Ramos (cell line): ENCODE measurements around the gene DNAJB2.
"Not testable (repeated sequence)": the region's sequence is repeated elsewhere in the genome, so short reads cannot be mapped to it uniquely, and the experiment has no call there.

Experiments used
- in situ Hi-C: fragments of 300-500 bp; cut with MboI; formaldehyde crosslinking; loops from one replicate; pipeline ENCODE4 v1.14.3; 2022; ENCODE audit warnings: low sequenced_read_pairs; ENCODE audit not compliant: unreplicated experiment

DNAJB2 gene

GRCh38 chr2:219296631-219297391 is 17.6 kb downstream of the DNAJB2 start:
- in situ Hi-C loops: loop anchor here (5.0 kb wide), 1 partner anchor 135 kb away; the partner anchor contains the start of gene NHEJ1

- in situ Hi-C loops: loop anchor here (5.0 kb wide), 1 partner anchor 136 kb away; the partner anchor contains the start of gene NHEJ1
Observed at GRCh38 chr2:219297766-219298456, 18.7 kb downstream of the DNAJB2 start.

- in situ Hi-C loops: loop anchor here (5.0 kb wide), 1 partner anchor 137 kb away; the partner anchor contains the start of gene NHEJ1
Observed at GRCh38 chr2:219298759-219299371, 19.7 kb downstream of the DNAJB2 start.

GRCh38 chr2:219299372-219299760 is 20.2 kb downstream of the DNAJB2 start:
- in situ Hi-C loops: loop anchor here (5.0 kb wide), 1 partner anchor 137 kb away; the partner anchor contains the start of gene NHEJ1

GRCh38 chr2:219300022-219300421 is 20.9 kb downstream of the DNAJB2 start:
- in situ Hi-C loops: no loop called here

- in situ Hi-C loops: no loop called here
Observed at GRCh38 chr2:219302412-219302968, 23.3 kb downstream of the DNAJB2 start.

- in situ Hi-C loops: no loop called here
Observed at GRCh38 chr2:219304223-219304622, 25.1 kb downstream of the DNAJB2 start.

- in situ Hi-C loops: no loop called here
Observed at GRCh38 chr2:219306047-219306446, 26.9 kb downstream of the DNAJB2 start.

GRCh38 chr2:219308142-219309101 is 29.3 kb downstream of the DNAJB2 start:
- in situ Hi-C loops: no loop called here

- in situ Hi-C loops: no loop called here
Observed at GRCh38 chr2:219309278-219309677, 30.1 kb downstream of the DNAJB2 start, which contains the start of gene PTPRN. Gene PTPRN, minus strand, starts transcription at chr2:219309401. Its CDS starts 69 bp downstream, at chr2:219309332.

- in situ Hi-C loops: not testable (repeated sequence)
Observed at GRCh38 chr2:219312683-219313263, 33.6 kb downstream of the DNAJB2 start.

- in situ Hi-C loops: no loop called here
Observed at GRCh38 chr2:219314804-219315468, 35.8 kb downstream of the DNAJB2 start.

GRCh38 chr2:219323434-219323833 is 44.3 kb downstream of the DNAJB2 start:
- in situ Hi-C loops: no loop called here

GRCh38 chr2:219325136-219325535 is 46.0 kb downstream of the DNAJB2 start:
- in situ Hi-C loops: no loop called here

GRCh38 chr2:219325657-219326315 is 46.6 kb downstream of the DNAJB2 start:
- in situ Hi-C loops: no loop called here

GRCh38 chr2:219327719-219328118 is 48.6 kb downstream of the DNAJB2 start:
- in situ Hi-C loops: no loop called here

- in situ Hi-C loops: no loop called here
Observed at GRCh38 chr2:219331560-219332213, 52.5 kb downstream of the DNAJB2 start.

- in situ Hi-C loops: no loop called here
Observed at GRCh38 chr2:219332542-219332941, 53.4 kb downstream of the DNAJB2 start, which contains the start of gene RESP18. Gene RESP18, minus strand, starts transcription at chr2:219332744.
